ENCODE data around the gene PRKAG2. TPM values are rescaled to one million over a fixed set of nuclear protein-coding genes. Genes with fewer than 3 reads are reported as not detected.

Gene PRKAG2
- total and polyA plus RNA-seq, 2 of the 13 experiments (the other 11 are each of a cell fraction or from before 2014, with no cell fraction given), result 0.90 to 1.3 TPM

GRCh38 chr7:151924001-151924400 lies 47.1 kb upstream of the PRKAG2 start:
- Histone ChIP-seq H4K20me1 (ENCODE audit: insufficient read depth, low read length) (no peaks in the 10 kb centered on the region), H3K4me1 (ENCODE audit: insufficient read depth, low read length) (peaks cover 6% of the 10 kb centered on the region), H3K27ac (ENCODE audit: extremely low read length, insufficient read depth, low read length) (no peak overlapping the region), H3K36me3 (replicated peaks in 1 of 2; ENCODE audit: control insufficient read depth in 1 of 2, insufficient read depth in 2 of 2, low read length in 2 of 2) (no peaks in the 10 kb centered on the region), H3K27me3 (ENCODE audit: control insufficient read depth in 1 of 2, insufficient read depth in 2 of 2, low read length in 2 of 2) (peaks cover 0 to 6% of the 10 kb centered on the region in 2 experiments; a peak in 1 of 5 replicates), H3K9me3 (ENCODE audit: low read length) (no peaks in the 10 kb centered on the region), H2AFZ (ENCODE audit: low read length) (no peak overlapping the region), H3K9ac (ENCODE audit: insufficient read depth, low read depth, low read length) (no peak overlapping the region), H3K4me2 (ENCODE audit: low read depth, low read length) (no peak overlapping the region), H3K79me2 (ENCODE audit: insufficient read depth, low read length) (no peaks in the 10 kb centered on the region), H3K4me3 (replicated peaks in 1 of 3; ENCODE audit: insufficient read depth in 1 of 3, low read depth in 2 of 3, low read length in 3 of 3) (no peak overlapping the region)
- POLR2A ChIA-PET, result no interaction called here
- CTCF ChIA-PET (ENCODE audit: low intra/inter-chr PET ratio, low total read pairs), result no interaction called here
- no TSS peak for BruUV-seq (replicated peaks)
- ATAC-seq (no peak), DNase-seq (ENCODE audit: low spot score) (no peak), FAIRE-seq (no peak)
- in situ Hi-C loops (cut with HindIII; ENCODE audit: extremely low pct_ligation_motif_present, low pct_unique_long_range_greater_than_20kb), result no loop called here
- intact Hi-C loops (cut with micrococcal nuclease; ENCODE audit: unreplicated experiment), result no loop called here
- 33% methylated on average over 5 of the region's 9 CpGs for WGBS (ENCODE audit: low lambda C conversion rate)
- TF ChIP-seq ZNF317 (CRISPR knock-in tag; IDR thresholded peaks at IDR 0.05) (no peak), ZNF318 (CRISPR knock-in tag; IDR thresholded peaks at IDR 0.05) (no peak), ZNF646 (CRISPR knock-in tag; IDR thresholded peaks at IDR 0.05) (no peak), CERS6 (CRISPR knock-in tag; IDR thresholded peaks at IDR 0.05) (no peak), ZNF280D (CRISPR knock-in tag; IDR thresholded peaks at IDR 0.05) (no peak)
